B cell (primary cell): Measurements from ENCODE around the gene XPNPEP1. TPM values are rescaled to one million over a fixed set of nuclear protein-coding genes. Genes with fewer than 3 reads are reported as not detected.

Source experiments
- ATAC-seq: fragments of 200-7000 bp; cut with Tn5 transposase; one replicate; pipeline ENCODE4 v1.10.0; 2021; ENCODE audit warnings: low read depth, mild to moderate bottlenecking, moderate number of reproducible peaks, moderate library complexity
- CTCF ChIA-PET: fragments of 350-600 bp; sonication (Branson Sonifier 250); formaldehyde crosslinking; loops from one replicate; lab custom pipeline; 2021; ENCODE audit warnings: antibody characterized with exemption, inconsistent platforms; lab: Charles Lee
- POLR2A ChIA-PET: fragments of 350-600 bp; sonication (Branson Sonifier 250); formaldehyde crosslinking; loops from one replicate; lab custom pipeline; 2021; ENCODE audit warnings: antibody characterized with exemption; lab: Charles Lee
- DNase-seq: peaks from one replicate; pipeline ENCODE4 v3.0.0; 2013
- H2AFZ ChIP-seq: 2 replicates; pipeline ENCODE4 v1.6.1; 2012; ENCODE audit warnings: mild to moderate bottlenecking, low read depth, low read length; ENCODE audit not compliant: insufficient read depth, poor library complexity, severe bottlenecking
- H3K27ac ChIP-seq, 2 donors: 1 replicate in 1 of 2; 2 replicates in 1 of 2; pipeline ENCODE4 v1.5.1; 2012 to 2013; ENCODE audit warnings: low read length in 2 of 2, mild to moderate bottlenecking in 2 of 2, moderate library complexity in 1 of 2
- H3K27me3 ChIP-seq, 4 experiments: fragments of 200-600 bp in 1 of 4; sonication (generic) in 1 of 4; replicated peaks in 1 of 4; 1 replicate in 2 of 4; 2 replicates in 2 of 4; pipeline versions ENCODE4 v1.6.1 to v1.7.0; 2013 to 2016; ENCODE audit warnings: low read length in 3 of 4, mild to moderate bottlenecking in 2 of 4, mixed read lengths in 1 of 4, moderate library complexity in 1 of 4; ENCODE audit not compliant: insufficient read depth in 4 of 4, control insufficient read depth in 3 of 4; ENCODE audit errors: control extremely low read depth in 1 of 4
- H3K36me3 ChIP-seq, 2 experiments: replicated peaks in 1 of 2; 1 replicate in 1 of 2; 2 replicates in 1 of 2; pipeline versions ENCODE4 v1.6.1 to v1.7.1; 2013; ENCODE audit warnings: low read length in 1 of 2; ENCODE audit not compliant: insufficient read depth in 2 of 2, control insufficient read depth in 1 of 2; ENCODE audit errors: control extremely low read depth in 1 of 2, extremely low read depth in 1 of 2
- H3K4me1 ChIP-seq, 2 donors: fragments of 200-600 bp in 1 of 2; sonication (generic) in 1 of 2; 1 replicate in 1 of 2; 2 replicates in 1 of 2; pipeline versions ENCODE4 v1.5.1 to v1.6.1; 2013 to 2017; ENCODE audit warnings: low read length in 2 of 2; ENCODE audit not compliant: control insufficient read depth in 2 of 2, insufficient read depth in 2 of 2
- H3K4me2 ChIP-seq: replicated peaks from 2 replicates; pipeline ENCODE3; 2012; ENCODE audit warnings: mild to moderate bottlenecking, low read depth, low read length; ENCODE audit not compliant: poor library complexity, severe bottlenecking
- H3K4me3 ChIP-seq, 5 experiments: fragments of 200-600 bp in 1 of 5; sonication (generic) in 1 of 5; 1 replicate in 3 of 5; 2 replicates in 2 of 5; pipeline versions ENCODE4 v1.5.1 to v1.7.0; 2011 to 2016; ENCODE audit warnings: low read length in 4 of 5, mild to moderate bottlenecking in 4 of 5, low read depth in 2 of 5, control low read depth in 1 of 5, moderate library complexity in 1 of 5; ENCODE audit not compliant: insufficient read depth in 1 of 5; ENCODE audit errors: control extremely low read depth in 1 of 5, extremely low read depth in 1 of 5
- H3K79me2 ChIP-seq: fragments of 200-600 bp; sonication (generic); one replicate; pipeline ENCODE4 v1.6.0; 2016; ENCODE audit warnings: low read length; ENCODE audit not compliant: control insufficient read depth, insufficient read depth
- H3K9ac ChIP-seq: fragments of 200-600 bp; sonication (generic); 2 replicates; pipeline ENCODE4 v1.6.1; 2017; ENCODE audit warnings: mild to moderate bottlenecking, low read length, moderate library complexity
- H3K9me3 ChIP-seq, 3 donors: one replicate each; pipeline versions ENCODE4 v1.6.1 to v1.7.1; 2013; ENCODE audit warnings: low read length in 2 of 3; ENCODE audit not compliant: control insufficient read depth in 2 of 3, insufficient read depth in 1 of 3; ENCODE audit errors: control extremely low read depth in 1 of 3
- H4K20me1 ChIP-seq: 2 replicates; pipeline ENCODE4 v1.6.0; 2012; ENCODE audit warnings: mild to moderate bottlenecking, low read length; ENCODE audit not compliant: insufficient read depth, control insufficient read depth, poor library complexity, severe bottlenecking
- H3K27ac Mint-ChIP-seq: one replicate; pipeline ENCODE4 v1.8.0; 2021; ENCODE audit warnings: mixed read lengths
- H3K27me3 Mint-ChIP-seq: one replicate; pipeline ENCODE4 v1.8.0; 2021; ENCODE audit warnings: mixed read lengths
- H3K4me1 Mint-ChIP-seq: one replicate; pipeline ENCODE4 v1.8.0; 2021; ENCODE audit warnings: mixed read lengths
- H3K4me3 Mint-ChIP-seq: one replicate; pipeline ENCODE4 v1.8.0; 2021; ENCODE audit warnings: mixed read lengths
- H3K9me3 Mint-ChIP-seq: one replicate; pipeline ENCODE4 v1.8.0; 2022; ENCODE audit warnings: mixed read lengths; ENCODE audit not compliant: insufficient read depth
- CTCF ChIP-seq: fragments of 200-600 bp; IDR thresholded peaks from one replicate; pipeline ENCODE4 v1.8.0; 2022; ENCODE audit warnings: antibody characterized with exemption, mild to moderate bottlenecking
- EZH2 ChIP-seq: IDR thresholded peaks from 2 replicates; pipeline ENCODE4 v1.6.1; 2012; ENCODE audit warnings: borderline replicate concordance, low read depth, mild to moderate bottlenecking, moderate library complexity, low read length; ENCODE audit not compliant: insufficient read depth, poor library complexity, severe bottlenecking
- WGBS: methylation state at CpG from one replicate; pipeline ENCODE4 v1.1.5; 2013; ENCODE audit warnings: missing lambda C conversion rate; ENCODE audit not compliant: insufficient coverage; 5-methylcytosine and 5-hydroxymethylcytosine counted together
- intact Hi-C: fragments of 100-400 bp; cut with micrococcal nuclease; formaldehyde crosslinking; loops from one replicate; pipeline ENCODE4 v1.10.0; 2022
- polyA plus RNA-seq: library from polyadenylated mRNA; depleted of rRNA; stranded (reverse); fragments of >200 nt; gene quantifications from 2 replicates; pipeline ENCODE4 v1.2.3, GENCODE V29; 2012
- total RNA-seq, 2 donors: library from RNA; stranded (reverse); fragments of 120-200 nt in 1 of 2; gene quantifications; 1 replicate in 1 of 2; 2 replicates in 1 of 2; pipeline versions ENCODE4 v1.2.3 to v1.2.4, GENCODE V29; 2013 to 2022

Gene XPNPEP1
- total and polyA plus RNA-seq, 2 donors (not counting 1 experiment from before 2014, with no cell fraction given) = 60.6 to 70.8 TPM

- no peaks in the 10 kb centered on the region for H4K20me1 ChIP-seq
Measured at GRCh38 chr10:109956454-109957091, 33.3 kb upstream of the XPNPEP1 start.

More at GRCh38 chr10:109956454-109957091, 33.3 kb upstream of the XPNPEP1 start:
- TF ChIP-seq EZH2 (no peak), CTCF (peak; percentile 65)
- Histone ChIP-seq H3K4me3 (no peak overlapping the region), H3K9me3 (peaks cover 0 to 1% (median 0%) of the 10 kb centered on the region in 3 donors), H3K79me2 (no peaks in the 10 kb centered on the region), H3K4me1 (peaks cover 0 to 9% of the 10 kb centered on the region in 2 donors), H3K27me3 (no peaks in the 10 kb centered on the region), H2AFZ (peak overlapping the region; percentile 25), H3K4me2 (no peak overlapping the region), H3K27ac (no peak overlapping the region), H3K9ac (no peak overlapping the region), H3K36me3 (no peaks in the 10 kb centered on the region)
- H3K4me3 Mint-ChIP-seq = peak overlapping the region; percentile 5
- WGBS = no CpG with 5 or more reads among the region's 2 CpGs
- ChIA-PET POLR2A (no interaction called here), CTCF (interaction anchor here (0.9 to 2.1 kb wide), 9 partner anchors 8 to 148 kb away, joined by 3 to 12 read pairs (median 3); no protein-coding TSS in a partner anchor)
- DNase-seq (peak; percentile 62), ATAC-seq (peak; percentile 85)
- no peaks in the 10 kb centered on the region for H3K9me3 Mint-ChIP-seq
- H3K27me3 Mint-ChIP-seq = no peaks in the 10 kb centered on the region
- intact Hi-C loops = loop anchor here (1.0 to 2.0 kb wide), 2 partner anchors 52 to 72 kb away; no protein-coding TSS in a partner anchor
- peaks cover 12% of the 10 kb centered on the region for H3K4me1 Mint-ChIP-seq
- no peak overlapping the region for H3K27ac Mint-ChIP-seq
